22Rv1 (cell line): ENCODE data around the gene PLEKHF1.

Source experiments
- H3K27ac ChIP-seq: fragments of 450-650 bp; 2 replicates; pipeline ENCODE4 v1.5.1; 2017
- CTCF ChIP-seq: fragments of 450-650 bp; IDR thresholded peaks from 2 replicates; pipeline ENCODE4 v1.5.1; 2017; ENCODE audit warnings: mild to moderate bottlenecking
- ZFX ChIP-seq: fragments of 450-650 bp; IDR thresholded peaks from 2 replicates; pipeline ENCODE4 v1.6.1; 2017; ENCODE audit warnings: antibody characterized with exemption, borderline replicate concordance

The PLEKHF1 gene

GRCh38 chr19:29645911-29646310, 19.4 kb upstream of the PLEKHF1 start:
- TF ChIP-seq ZFX: no peak
- no peak for TF ChIP-seq CTCF
- H3K27ac ChIP-seq: no peak overlapping the region

GRCh38 chr19:29650772-29651387, 14.4 kb upstream of the PLEKHF1 start:
- TF ChIP-seq ZFX: no peak
- TF ChIP-seq CTCF: no peak
- H3K27ac ChIP-seq: no peak overlapping the region

GRCh38 chr19:29651622-29652394, 13.5 kb upstream of the PLEKHF1 start:
- TF ChIP-seq CTCF (no peak), ZFX (no peak)
- no peak overlapping the region for H3K27ac ChIP-seq

GRCh38 chr19:29653398-29653797, 11.9 kb upstream of the PLEKHF1 start:
- no peak overlapping the region for H3K27ac ChIP-seq
- no peak for TF ChIP-seq CTCF
- no peak for TF ChIP-seq ZFX

DNA sequence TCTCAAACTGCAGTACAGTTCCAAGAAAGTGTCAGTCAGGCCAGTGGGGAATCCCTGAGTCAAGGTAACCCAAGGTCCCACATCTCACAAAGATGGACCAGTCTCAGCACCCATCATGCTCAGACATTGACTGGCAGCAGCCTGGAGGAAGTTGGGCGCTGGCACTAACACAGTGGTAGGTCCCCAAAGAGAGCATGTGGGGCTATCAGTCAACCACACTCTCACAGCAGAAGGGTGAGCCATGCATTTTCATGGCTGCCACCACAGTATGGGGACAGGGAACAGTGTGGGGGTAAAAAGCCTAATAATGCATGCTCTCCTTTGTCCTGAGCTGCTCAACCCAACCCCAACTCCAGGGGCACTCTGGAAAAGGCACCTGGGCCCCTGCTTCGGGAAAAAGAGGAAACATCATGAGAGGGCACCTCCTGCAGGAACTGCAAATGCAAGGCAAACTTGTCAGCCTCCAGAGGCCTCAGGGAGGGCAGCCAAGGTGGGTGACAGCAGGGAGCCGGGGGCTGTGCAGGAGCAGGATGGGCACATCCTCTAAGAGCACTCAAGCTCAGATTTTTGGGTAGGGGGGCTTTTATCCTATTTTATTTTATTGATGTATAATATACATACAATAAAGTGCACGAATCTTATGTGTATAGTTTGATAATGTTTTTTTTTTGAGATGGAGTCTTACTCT, 9.5 kb upstream of the PLEKHF1 start:
- no peak overlapping the region for H3K27ac ChIP-seq
- TF ChIP-seq ZFX (no peak), CTCF (no peak)

DNA sequence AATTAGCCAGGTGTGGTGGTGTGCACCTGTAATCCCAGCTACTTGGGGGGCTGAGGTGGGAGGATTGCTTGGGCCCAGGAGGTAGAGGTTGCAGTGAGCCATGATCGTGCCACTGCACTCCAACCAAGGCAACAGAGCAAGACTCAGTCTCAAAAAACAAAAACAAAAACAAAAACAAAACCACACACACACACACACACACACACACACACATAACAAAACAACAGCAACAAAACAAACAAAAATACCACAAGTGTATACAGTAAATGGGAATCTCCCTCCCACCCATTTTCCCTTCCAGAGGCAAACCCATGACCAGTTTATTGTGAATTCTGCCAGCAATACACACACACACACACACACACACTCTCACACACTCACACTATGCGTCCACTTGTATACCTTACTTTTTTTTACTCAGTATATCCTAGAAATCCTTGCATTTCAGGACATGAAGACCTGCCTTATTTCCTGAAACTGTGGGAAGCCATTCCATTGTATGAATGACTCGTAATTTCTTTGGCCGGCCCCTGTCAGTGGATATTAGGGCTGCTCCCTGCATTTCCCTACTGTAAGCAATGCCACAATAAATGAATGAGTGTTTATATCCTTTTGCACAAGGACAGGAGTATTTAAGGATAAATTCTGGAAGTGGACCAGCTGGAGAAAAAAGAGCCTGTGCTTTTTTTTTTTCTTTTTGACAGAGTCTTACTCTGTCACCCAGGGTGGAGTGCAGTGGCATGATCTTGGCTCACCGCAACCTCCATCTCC, 6.9 kb upstream of the PLEKHF1 start:
- no peak overlapping the region for H3K27ac ChIP-seq
- no peak for TF ChIP-seq ZFX
- TF ChIP-seq CTCF: no peak
